ENCODE measurements around the gene MRPL23. TPM values are rescaled to one million over a fixed set of nuclear protein-coding genes. Genes with fewer than 3 reads are reported as not detected.

The MRPL23 gene
- total and polyA plus RNA-seq, 2 donors (not counting 3 experiments of a cell fraction or from before 2014, with no cell fraction given): 72.7 to 222 TPM

DNA sequence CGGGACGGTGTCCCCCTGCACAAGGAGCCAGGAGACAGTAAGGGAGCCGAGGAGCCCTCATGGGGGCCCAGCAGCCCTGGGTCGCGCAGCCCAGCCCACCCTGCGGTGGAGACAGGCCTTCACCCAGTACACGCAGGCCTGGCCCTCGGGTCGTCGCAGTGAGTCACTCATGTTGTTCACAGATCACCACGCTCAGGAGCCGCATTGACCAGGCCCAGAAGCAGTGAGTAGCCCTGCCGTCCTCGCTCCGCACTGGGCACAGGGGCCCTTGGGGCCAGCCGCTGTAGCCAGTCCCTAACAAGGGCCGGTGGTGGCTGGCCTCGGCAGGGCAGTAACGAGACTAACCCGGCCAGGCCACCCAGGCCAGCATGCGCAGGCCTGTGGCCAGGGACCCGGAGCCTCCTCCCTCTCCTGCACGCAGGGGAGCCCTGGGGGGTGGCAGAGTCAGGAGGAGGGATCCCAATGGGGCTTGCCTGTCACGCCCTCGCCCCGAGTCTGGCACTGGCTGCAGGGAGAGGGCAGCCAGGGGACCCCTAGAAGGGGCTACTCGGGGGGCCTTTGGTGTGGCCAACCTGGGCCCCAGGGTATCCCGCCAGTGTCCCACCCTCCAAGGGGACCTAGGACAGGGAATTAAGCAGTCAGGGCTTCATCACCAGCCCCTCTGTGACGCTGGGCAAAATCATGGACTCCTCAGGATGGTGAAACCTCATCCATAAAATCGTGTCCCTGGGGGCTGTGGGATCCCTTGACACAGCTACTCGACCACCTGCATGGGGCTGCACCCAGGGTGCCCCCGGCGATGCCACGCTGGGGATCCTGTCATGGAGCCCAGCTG is 10.1 kb upstream of the MRPL23 start:
- ChIA-PET POLR2A (no interaction called here), CTCF (interaction anchor here (1.5 kb wide), 1 partner anchor 26 kb away, joined by 4 read pairs; no protein-coding TSS in a partner anchor)
- H2AFZ ChIP-seq (ENCODE audit: low read depth, low read length): no peak overlapping the region
- no peak overlapping the region for H3K27ac ChIP-seq (ENCODE audit: insufficient read depth, low read depth, low read length)
- no peak for TF ChIP-seq POLR2AphosphoS5 (IDR thresholded peaks at IDR 0.05; ENCODE audit: insufficient read depth, low read depth, low read length)
- TF ChIP-seq GATA2 (IDR thresholded peaks at IDR 0.05; ENCODE audit: insufficient read depth, insufficient read length, low read depth, low read length): no peak
- no peak for TF ChIP-seq JUN (IDR thresholded peaks at IDR 0.05; ENCODE audit: borderline replicate concordance, insufficient read depth, insufficient read length, low read depth)
- TF ChIP-seq, protein P1, sequence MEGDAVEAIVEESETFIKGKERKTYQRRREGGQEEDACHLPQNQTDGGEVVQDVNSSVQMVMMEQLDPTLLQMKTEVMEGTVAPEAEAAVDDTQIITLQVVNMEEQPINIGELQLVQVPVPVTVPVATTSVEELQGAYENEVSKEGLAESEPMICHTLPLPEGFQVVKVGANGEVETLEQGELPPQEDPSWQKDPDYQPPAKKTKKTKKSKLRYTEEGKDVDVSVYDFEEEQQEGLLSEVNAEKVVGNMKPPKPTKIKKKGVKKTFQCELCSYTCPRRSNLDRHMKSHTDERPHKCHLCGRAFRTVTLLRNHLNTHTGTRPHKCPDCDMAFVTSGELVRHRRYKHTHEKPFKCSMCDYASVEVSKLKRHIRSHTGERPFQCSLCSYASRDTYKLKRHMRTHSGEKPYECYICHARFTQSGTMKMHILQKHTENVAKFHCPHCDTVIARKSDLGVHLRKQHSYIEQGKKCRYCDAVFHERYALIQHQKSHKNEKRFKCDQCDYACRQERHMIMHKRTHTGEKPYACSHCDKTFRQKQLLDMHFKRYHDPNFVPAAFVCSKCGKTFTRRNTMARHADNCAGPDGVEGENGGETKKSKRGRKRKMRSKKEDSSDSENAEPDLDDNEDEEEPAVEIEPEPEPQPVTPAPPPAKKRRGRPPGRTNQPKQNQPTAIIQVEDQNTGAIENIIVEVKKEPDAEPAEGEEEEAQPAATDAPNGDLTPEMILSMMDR (IDR thresholded peaks at IDR 0.05; ENCODE audit: extremely low read depth in 1 of 2, insufficient read depth in 1 of 2, low read depth in 1 of 2, low read length in 2 of 2): no peak
- TF ChIP-seq MYC (IDR thresholded peaks at IDR 0.05; ENCODE audit: low read depth, low read length): no peak
- TF ChIP-seq POLR2A (IDR thresholded peaks at IDR 0.05; ENCODE audit: low read depth, low read length): no peak
- no peak for TF ChIP-seq EZH2 (IDR thresholded peaks at IDR 0.05; ENCODE audit: borderline replicate concordance, low read depth, low read length, severe bottlenecking)
- no peak for TF ChIP-seq FOS (IDR thresholded peaks at IDR 0.05; ENCODE audit: borderline replicate concordance, insufficient read depth, low read length)
- TF ChIP-seq MAX (IDR thresholded peaks at IDR 0.05; ENCODE audit: insufficient read depth, insufficient read length): no peak
- intact Hi-C loops (cut with micrococcal nuclease) (loop anchor here (2.0 kb wide), 1 partner anchor 28 kb away; no protein-coding TSS in a partner anchor), dilution Hi-C loops (cut with MboI; ENCODE audit: extremely low pct_ligation_motif_present, low sequenced_read_pairs) (no loop called here)
- no peaks in the 10 kb centered on the region for H4K20me1 ChIP-seq (replicated peaks; ENCODE audit: control insufficient read depth, extremely low read depth, insufficient read depth, low read length)
- no peak for FAIRE-seq
- H3K4me1 ChIP-seq (ENCODE audit: control insufficient read depth, extremely low read depth, insufficient read depth, low read length): no peaks in the 10 kb centered on the region
- H3K9me3 ChIP-seq (replicated peaks; ENCODE audit: control insufficient read depth, insufficient read depth, low read length): no peaks in the 10 kb centered on the region
- H3K27me3 ChIP-seq (ENCODE audit: control insufficient read depth in 2 of 2, insufficient read depth in 2 of 2, low read length in 2 of 2): no peaks in the 10 kb centered on the region
- no peak for DNase-seq (ENCODE audit: low read depth, low spot score)
- H3K36me3 ChIP-seq (ENCODE audit: control insufficient read depth in 2 of 2, extremely low read depth in 1 of 2, insufficient read depth in 2 of 2, low read length in 2 of 2): no peaks in the 10 kb centered on the region
- H3K4me3 ChIP-seq (replicated peaks in 1 of 3; ENCODE audit: insufficient read depth in 1 of 3, low read depth in 1 of 3, low read length in 3 of 3): no peak overlapping the region
- H3K9me1 ChIP-seq (replicated peaks; ENCODE audit: control insufficient read depth, extremely low read depth, insufficient read depth, low read length): no peaks in the 10 kb centered on the region
- no peak overlapping the region for H3K4me2 ChIP-seq (ENCODE audit: insufficient read depth, low read length)
- no peak overlapping the region for H3K9ac ChIP-seq (replicated peaks; ENCODE audit: extremely low read depth, insufficient read depth, low read length)
- no TSS peak for BruUV-seq (replicated peaks)
- H3K79me2 ChIP-seq (ENCODE audit: control insufficient read depth, insufficient read depth, low read length): no peaks in the 10 kb centered on the region
